Endothelial cell of umbilical vein (primary cell): ENCODE results near the gene VEPH1. TPM values are rescaled to one million over a fixed set of nuclear protein-coding genes. Genes with fewer than 3 reads are reported as not detected.
A peak's percentile ranks its signal among the peaks of the same experiment; 100 is the strongest.

ENCODE experiments used
- BruUV-seq: library from RNA; stranded (reverse); fragments of 400-500 nt; replicated peaks from 2 replicates; lab custom pipeline; 2021; lab: Mats Ljungman, UMichigan
- CTCF ChIA-PET: fragments of 300-600, 350-600 bp; sonication (Branson Sonifier 250); formaldehyde crosslinking; loops from one replicate; lab custom pipeline; 2021; ENCODE audit warnings: antibody characterized with exemption, inconsistent platforms; lab: Charles Lee
- POLR2A ChIA-PET: fragments of 300-600, 350-600 bp; sonication (Branson Sonifier 250); formaldehyde crosslinking; loops from one replicate; lab custom pipeline; 2021; ENCODE audit warnings: antibody characterized with exemption, inconsistent platforms; lab: Charles Lee
- DNase-seq: peaks from one replicate; pipeline ENCODE4 v3.0.0-alpha.2; 2011; ENCODE audit warnings: low read depth, low spot score
- FAIRE-seq: peaks from 2 replicates; lab custom pipeline; 2011; peaks lifted over from hg19 to GRCh38; lab: Jason Lieb, UNC
- H2AFZ ChIP-seq: 2 replicates; pipeline ENCODE4 v1.6.0; 2012; ENCODE audit warnings: low read depth, low read length, control low read depth, inconsistent platforms
- H3K27ac ChIP-seq: 2 replicates; pipeline ENCODE4 v1.5.1; 2011; ENCODE audit warnings: low read depth, mild to moderate bottlenecking, control low read depth, low read length, moderate library complexity; ENCODE audit not compliant: insufficient read depth
- H3K27me3 ChIP-seq, 2 experiments: 2 replicates each; pipeline versions ENCODE4 v1.6.0 to v1.6.1; 2011; ENCODE audit warnings: low read length in 2 of 2, mixed read lengths in 1 of 2; ENCODE audit not compliant: control insufficient read depth in 2 of 2, insufficient read depth in 2 of 2
- H3K36me3 ChIP-seq, 2 experiments: 2 replicates in 1 of 2; 3 replicates in 1 of 2; pipeline ENCODE4 v1.5.1; 2011; ENCODE audit warnings: low read length in 2 of 2, mild to moderate bottlenecking in 1 of 2, moderate library complexity in 1 of 2; ENCODE audit not compliant: control insufficient read depth in 2 of 2, insufficient read depth in 2 of 2; ENCODE audit errors: extremely low read depth in 1 of 2
- H3K4me1 ChIP-seq: 3 replicates; pipeline ENCODE4 v1.5.1; 2011; ENCODE audit warnings: mild to moderate bottlenecking, low read length; ENCODE audit not compliant: control insufficient read depth, insufficient read depth; ENCODE audit errors: extremely low read depth
- H3K4me2 ChIP-seq: 2 replicates; pipeline ENCODE4 v1.6.1; 2011; ENCODE audit warnings: low read length, control low read depth, mixed read lengths; ENCODE audit not compliant: insufficient read depth
- H3K4me3 ChIP-seq, 3 experiments: fragments of 200-600 bp in 1 of 3; sonication (generic), shearing (Covaris generic) in 1 of 3; replicated peaks in 1 of 3; 2 replicates each; pipeline ENCODE4 v1.5.1; 2011 to 2016; ENCODE audit warnings: control low read depth in 3 of 3, low read length in 3 of 3, mild to moderate bottlenecking in 2 of 3, inconsistent platforms in 1 of 3, low read depth in 1 of 3, moderate library complexity in 1 of 3; ENCODE audit not compliant: insufficient read depth in 1 of 3
- H3K79me2 ChIP-seq: 2 replicates; pipeline ENCODE4 v1.6.0; 2012; ENCODE audit warnings: low read length, inconsistent platforms; ENCODE audit not compliant: control insufficient read depth, insufficient read depth
- H3K9ac ChIP-seq: replicated peaks from 2 replicates; pipeline ENCODE3; 2011; ENCODE audit warnings: low read length, control low read depth; ENCODE audit not compliant: insufficient read depth; ENCODE audit errors: extremely low read depth
- H3K9me1 ChIP-seq: replicated peaks from 3 replicates; pipeline ENCODE4 v1.6.0; 2011; ENCODE audit warnings: mild to moderate bottlenecking, low read length; ENCODE audit not compliant: control insufficient read depth, insufficient read depth; ENCODE audit errors: extremely low read depth
- H3K9me3 ChIP-seq: replicated peaks from 2 replicates; pipeline ENCODE4 v1.5.1; 2012; ENCODE audit warnings: low read length, inconsistent platforms; ENCODE audit not compliant: control insufficient read depth, insufficient read depth
- H4K20me1 ChIP-seq: replicated peaks from 2 replicates; pipeline ENCODE3; 2011; ENCODE audit warnings: mild to moderate bottlenecking, low read length; ENCODE audit not compliant: control insufficient read depth, insufficient read depth; ENCODE audit errors: extremely low read depth
- FOS ChIP-seq: IDR thresholded peaks from 2 replicates; pipeline ENCODE4 v1.6.1; 2011; ENCODE audit warnings: mild to moderate bottlenecking, low read length, moderate library complexity, borderline replicate concordance; ENCODE audit not compliant: insufficient read depth
- JUN ChIP-seq: IDR thresholded peaks from 2 replicates; pipeline ENCODE4 v1.6.1; 2011; ENCODE audit warnings: borderline replicate concordance, low read depth; ENCODE audit not compliant: insufficient read length, insufficient read depth
- POLR2A ChIP-seq: IDR thresholded peaks from 2 replicates; pipeline ENCODE4 v1.6.1; 2012; ENCODE audit warnings: low read depth, mild to moderate bottlenecking, control low read depth, low read length
- dilution Hi-C: fragments of 300-500 bp; cut with MboI; formaldehyde crosslinking; loops from one replicate; pipeline ENCODE4 v1.15.0; 2019; ENCODE audit warnings: low sequenced_read_pairs; ENCODE audit not compliant: extremely low pct_ligation_motif_present
- intact Hi-C: fragments of 100-400 bp; cut with micrococcal nuclease; formaldehyde crosslinking; loops from one replicate; pipeline ENCODE4 v1.10.0; 2022
- polyA plus RNA-seq, 4 experiments: library from polyadenylated mRNA; depleted of rRNA in 3 of 4; stranded (reverse) in 3 of 4; unstranded in 1 of 4; fragments of >200 nt; gene quantifications; 2 replicates each; pipeline versions ENCODE4 v1.2.1 to v1.2.3, GENCODE V29; 2011 to 2012; ENCODE audit warnings: missing spikeins in 1 of 4
- total RNA-seq: library from RNA; stranded (reverse); gene quantifications from 2 replicates; pipeline ENCODE4 v1.2.3, GENCODE V29; 2021
- TF ChIP-seq, protein P1 (sequence below), 2 donors: IDR thresholded peaks; 1 replicate in 1 of 2; 2 replicates in 1 of 2; pipeline ENCODE4 v1.5.1; 2011; ENCODE audit warnings: low read length in 2 of 2, mild to moderate bottlenecking in 2 of 2, moderate library complexity in 2 of 2, control low read depth in 1 of 2, inconsistent platforms in 1 of 2, low read depth in 1 of 2; ENCODE audit not compliant: insufficient read depth in 1 of 2; ENCODE audit errors: extremely low read depth in 1 of 2

The VEPH1 gene
- total and polyA plus RNA-seq, 2 donors (not counting 3 experiments of a cell fraction or from before 2014, with no cell fraction given), result 42.9 to 136 TPM

DNA sequence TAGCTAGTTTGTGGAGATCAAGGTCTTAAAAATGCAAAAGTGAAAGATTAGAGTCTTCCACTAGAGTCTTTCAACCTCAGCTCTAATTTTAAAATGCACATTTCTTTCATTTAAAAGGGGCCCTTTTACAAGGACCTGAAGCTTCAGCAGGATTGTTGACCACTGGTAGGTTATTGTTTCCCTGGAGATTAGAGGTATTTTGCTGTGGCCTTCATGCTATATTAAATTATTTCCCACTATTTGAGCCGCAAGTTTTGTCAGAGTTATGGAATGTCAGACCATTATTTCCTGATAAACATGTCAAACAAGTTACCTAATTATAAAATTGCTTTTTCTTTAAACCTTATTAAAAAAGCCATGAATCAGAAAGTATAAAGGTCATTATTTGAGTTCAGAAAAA is 240.2 kb downstream of the VEPH1 start:
- dilution Hi-C loops (no loop called here), intact Hi-C loops (loop anchor here (1.0 to 5.0 kb wide), 6 partner anchors 14 to 174 kb away; partner anchors contain the start of genes CCNL1 and PTX3)
- ChIA-PET POLR2A (no interaction called here), CTCF (interaction anchor here (1.7 kb wide), 1 partner anchor 10 kb away, joined by 5 read pairs; no protein-coding TSS in a partner anchor)
- Histone ChIP-seq H3K4me2 (peak overlapping the region; percentile 49), H3K36me3 (peaks cover 2 to 7% of the 10 kb centered on the region in 2 experiments), H3K9me3 (no peaks in the 10 kb centered on the region), H3K27me3 (no peaks in the 10 kb centered on the region), H3K9me1 (no peaks in the 10 kb centered on the region), H3K4me3 (no peak overlapping the region), H4K20me1 (no peaks in the 10 kb centered on the region), H3K79me2 (no peaks in the 10 kb centered on the region), H3K9ac (peak overlapping the region; percentile 65), H2AFZ (no peak overlapping the region), H3K27ac (peak overlapping the region; percentile 72), H3K4me1 (peaks cover 17% of the 10 kb centered on the region)
- peak; percentile 90 for DNase-seq
- peak; percentile 74 for FAIRE-seq
- peak; percentile 46 for TF ChIP-seq JUN
- TF ChIP-seq, protein P1, sequence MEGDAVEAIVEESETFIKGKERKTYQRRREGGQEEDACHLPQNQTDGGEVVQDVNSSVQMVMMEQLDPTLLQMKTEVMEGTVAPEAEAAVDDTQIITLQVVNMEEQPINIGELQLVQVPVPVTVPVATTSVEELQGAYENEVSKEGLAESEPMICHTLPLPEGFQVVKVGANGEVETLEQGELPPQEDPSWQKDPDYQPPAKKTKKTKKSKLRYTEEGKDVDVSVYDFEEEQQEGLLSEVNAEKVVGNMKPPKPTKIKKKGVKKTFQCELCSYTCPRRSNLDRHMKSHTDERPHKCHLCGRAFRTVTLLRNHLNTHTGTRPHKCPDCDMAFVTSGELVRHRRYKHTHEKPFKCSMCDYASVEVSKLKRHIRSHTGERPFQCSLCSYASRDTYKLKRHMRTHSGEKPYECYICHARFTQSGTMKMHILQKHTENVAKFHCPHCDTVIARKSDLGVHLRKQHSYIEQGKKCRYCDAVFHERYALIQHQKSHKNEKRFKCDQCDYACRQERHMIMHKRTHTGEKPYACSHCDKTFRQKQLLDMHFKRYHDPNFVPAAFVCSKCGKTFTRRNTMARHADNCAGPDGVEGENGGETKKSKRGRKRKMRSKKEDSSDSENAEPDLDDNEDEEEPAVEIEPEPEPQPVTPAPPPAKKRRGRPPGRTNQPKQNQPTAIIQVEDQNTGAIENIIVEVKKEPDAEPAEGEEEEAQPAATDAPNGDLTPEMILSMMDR (IDR thresholded peaks at IDR 0.05; ENCODE audit: extremely low read depth in 1 of 2, insufficient read depth in 1 of 2, low read depth in 1 of 2, low read length in 2 of 2), result no peak
- BruUV-seq, result no TSS peak

DNA sequence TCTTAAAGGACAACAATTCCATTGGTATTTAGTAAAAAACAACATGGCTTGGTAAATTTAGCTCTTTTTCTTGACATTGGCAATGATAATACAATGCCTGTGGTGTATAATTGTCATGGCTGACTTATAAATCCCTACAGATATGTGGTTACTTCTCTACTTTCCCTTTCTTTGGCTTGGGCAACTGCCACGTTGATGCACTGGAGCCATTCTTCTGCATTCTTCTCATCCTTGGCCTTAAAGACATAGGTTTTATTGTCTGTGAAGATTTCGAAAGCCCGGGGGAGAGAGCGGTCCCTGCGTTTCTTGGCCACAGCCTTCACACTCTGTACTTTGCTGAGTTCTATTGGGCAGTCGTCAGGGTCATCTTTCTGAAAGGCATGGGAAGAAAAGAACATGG is 242.2 kb downstream of the VEPH1 start:
- H3K4me1 ChIP-seq, result peaks cover 17% of the 10 kb centered on the region
- no peaks in the 10 kb centered on the region for H3K9me1 ChIP-seq
- dilution Hi-C loops (no loop called here), intact Hi-C loops (loop anchor here (5.0 kb wide), 2 partner anchors 99 to 176 kb away; partner anchors contain the start of genes CCNL1 and PTX3)
- FAIRE-seq, result no peak
- no peaks in the 10 kb centered on the region for H3K9me3 ChIP-seq
- H2AFZ ChIP-seq, result no peak overlapping the region
- ChIA-PET POLR2A (no interaction called here), CTCF (no interaction called here)
- no peak overlapping the region for H3K9ac ChIP-seq
- H3K36me3 ChIP-seq, result peaks cover 0 to 7% of the 10 kb centered on the region in 2 experiments
- H3K4me3 ChIP-seq, result no peak overlapping the region
- no peak overlapping the region for H3K27ac ChIP-seq
- TF ChIP-seq POLR2A, result no peak
- TF ChIP-seq, protein P1 (IDR thresholded peaks at IDR 0.05; ENCODE audit: extremely low read depth in 1 of 2, insufficient read depth in 1 of 2, low read depth in 1 of 2, low read length in 2 of 2), result no peak
- TF ChIP-seq FOS, result no peak
- no TSS peak for BruUV-seq
- no peaks in the 10 kb centered on the region for H4K20me1 ChIP-seq
- no peak overlapping the region for H3K4me2 ChIP-seq
- no peaks in the 10 kb centered on the region for H3K27me3 ChIP-seq
- no peaks in the 10 kb centered on the region for H3K79me2 ChIP-seq
- DNase-seq, result no peak
